Smooth muscle cell (in vitro differentiated cells): ENCODE results near the gene PLA2G6. TPM values are rescaled to one million over a fixed set of nuclear protein-coding genes. Genes with fewer than 3 reads are reported as not detected.
"Not testable (repeated sequence)": the region's sequence is repeated elsewhere in the genome, so short reads cannot be mapped to it uniquely, and the experiment has no call there.

Experiments
- DNase-seq: peaks from one replicate; lab custom pipeline; 2025; ENCODE audit not compliant: unreplicated experiment; lab: John Stamatoyannopoulos, UW
- H2AFZ ChIP-seq: fragments of 200-600 bp; sonication (generic); 2 replicates; pipeline ENCODE4 v1.6.0; 2016; ENCODE audit warnings: antibody characterized with exemption, low read depth, mild to moderate bottlenecking
- H3F3A ChIP-seq: fragments of 200-600 bp; sonication (generic); 2 replicates; pipeline ENCODE4 v1.6.0; 2017; ENCODE audit warnings: antibody characterized with exemption, low read depth
- H3K27ac ChIP-seq: fragments of 200-600 bp; sonication (generic); 2 replicates; pipeline ENCODE4 v1.5.1; 2016; ENCODE audit warnings: low read depth, mild to moderate bottlenecking
- H3K27me3 ChIP-seq: fragments of 200-600 bp; sonication (generic); 2 replicates; pipeline ENCODE4 v1.6.1; 2016; ENCODE audit warnings: low read depth, mild to moderate bottlenecking
- H3K36me3 ChIP-seq: fragments of 200-600 bp; sonication (generic); 2 replicates; pipeline ENCODE4 v1.5.1; 2016; ENCODE audit warnings: low read depth
- H3K4me1 ChIP-seq: fragments of 200-600 bp; sonication (generic); 2 replicates; pipeline ENCODE4 v1.5.1; 2016; ENCODE audit warnings: low read depth
- H3K4me2 ChIP-seq: fragments of 200-600 bp; sonication (generic); 2 replicates; pipeline ENCODE4 v1.6.0; 2016; ENCODE audit warnings: mild to moderate bottlenecking
- H3K4me3 ChIP-seq: fragments of 200-600 bp; sonication (generic); 2 replicates; pipeline ENCODE4 v1.5.1; 2016; ENCODE audit warnings: mild to moderate bottlenecking
- H3K79me2 ChIP-seq: fragments of 200-600 bp; sonication (generic); 2 replicates; pipeline ENCODE4 v1.6.0; 2016; ENCODE audit warnings: low read depth, mild to moderate bottlenecking
- H3K9ac ChIP-seq: fragments of 200-600 bp; sonication (generic); 2 replicates; pipeline ENCODE4 v1.6.0; 2016; ENCODE audit warnings: low read depth
- H3K9me3 ChIP-seq: fragments of 200-600 bp; sonication (generic); replicated peaks from 2 replicates; pipeline ENCODE4 v1.5.1; 2016; ENCODE audit warnings: low read depth
- H4K20me1 ChIP-seq: fragments of 200-600 bp; sonication (generic); 2 replicates; pipeline ENCODE4 v1.6.0; 2016; ENCODE audit warnings: low read depth
- WGBS: methylation state at CpG from one replicate; pipeline ENCODE4 v1.1.7; 2016; ENCODE audit warnings: low lambda C conversion rate; 5-methylcytosine and 5-hydroxymethylcytosine counted together
- polyA plus RNA-seq: library from polyadenylated mRNA; unstranded; fragments of >200 nt; fragmentation: Nextera tagmentation; extraction: Ambion mirVana; gene quantifications from 2 replicates; pipeline ENCODE4 v1.2.1, GENCODE V29; 2016
- total RNA-seq: library from RNA; depleted of rRNA; stranded (reverse); fragments of >200 nt; gene quantifications from 2 replicates; pipeline ENCODE4 v1.2.3, GENCODE V29; 2014
- TF ChIP-seq, protein P1 (sequence below): fragments of 200-600 bp; sonication (generic); IDR thresholded peaks from 2 replicates; pipeline ENCODE4 v1.5.1; 2017; ENCODE audit warnings: borderline replicate concordance, mild to moderate bottlenecking, antibody characterized with exemption; ENCODE audit not compliant: insufficient read depth, poor library complexity, severe bottlenecking

PLA2G6 gene
- total and polyA plus RNA-seq, 2 experiments from 2014 or later, result 6.1 to 8.9 TPM

DNA sequence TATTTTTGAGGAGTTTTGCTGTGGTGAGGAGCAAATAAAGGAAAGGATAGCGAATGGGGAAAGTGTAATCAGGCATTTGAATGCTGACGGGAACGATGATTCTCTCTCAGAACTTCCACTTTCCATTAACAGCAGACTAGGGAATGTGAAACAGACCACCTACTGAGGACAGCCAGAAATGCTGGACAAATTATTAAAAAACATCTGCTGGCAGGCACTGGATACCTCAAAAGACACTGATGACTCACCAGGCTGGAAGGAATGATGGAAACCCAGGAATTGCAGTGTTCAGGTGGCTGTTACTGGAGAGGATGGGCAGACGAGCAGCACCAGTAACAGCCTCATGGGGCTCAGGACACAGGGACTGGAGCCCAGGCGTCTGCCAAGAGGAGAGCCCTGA is 33.4 kb downstream of the PLA2G6 start:
- Histone ChIP-seq H3K36me3 (no peaks in the 10 kb centered on the region), H3K27ac (no peak overlapping the region), H3K4me2 (no peak overlapping the region), H3K9me3 (no peaks in the 10 kb centered on the region), H3K4me1 (peaks cover 5% of the 10 kb centered on the region), H3K27me3 (no peaks in the 10 kb centered on the region), H3K4me3 (no peak overlapping the region), H2AFZ (no peak overlapping the region), H3K9ac (no peak overlapping the region), H3F3A (no peaks in the 10 kb centered on the region), H3K79me2 (no peaks in the 10 kb centered on the region), H4K20me1 (no peaks in the 10 kb centered on the region)
- WGBS, result 55% methylated on average over 5 of the region's 5 CpGs
- TF ChIP-seq, protein P1, sequence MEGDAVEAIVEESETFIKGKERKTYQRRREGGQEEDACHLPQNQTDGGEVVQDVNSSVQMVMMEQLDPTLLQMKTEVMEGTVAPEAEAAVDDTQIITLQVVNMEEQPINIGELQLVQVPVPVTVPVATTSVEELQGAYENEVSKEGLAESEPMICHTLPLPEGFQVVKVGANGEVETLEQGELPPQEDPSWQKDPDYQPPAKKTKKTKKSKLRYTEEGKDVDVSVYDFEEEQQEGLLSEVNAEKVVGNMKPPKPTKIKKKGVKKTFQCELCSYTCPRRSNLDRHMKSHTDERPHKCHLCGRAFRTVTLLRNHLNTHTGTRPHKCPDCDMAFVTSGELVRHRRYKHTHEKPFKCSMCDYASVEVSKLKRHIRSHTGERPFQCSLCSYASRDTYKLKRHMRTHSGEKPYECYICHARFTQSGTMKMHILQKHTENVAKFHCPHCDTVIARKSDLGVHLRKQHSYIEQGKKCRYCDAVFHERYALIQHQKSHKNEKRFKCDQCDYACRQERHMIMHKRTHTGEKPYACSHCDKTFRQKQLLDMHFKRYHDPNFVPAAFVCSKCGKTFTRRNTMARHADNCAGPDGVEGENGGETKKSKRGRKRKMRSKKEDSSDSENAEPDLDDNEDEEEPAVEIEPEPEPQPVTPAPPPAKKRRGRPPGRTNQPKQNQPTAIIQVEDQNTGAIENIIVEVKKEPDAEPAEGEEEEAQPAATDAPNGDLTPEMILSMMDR, result no peak
- DNase-seq, result no peak

- not testable (repeated sequence) for H3K79me2 ChIP-seq, H3K36me3 ChIP-seq, H3K4me2 ChIP-seq, H3K4me1 ChIP-seq, H3K27ac ChIP-seq, DNase-seq, H3F3A ChIP-seq, H3K27me3 ChIP-seq, H2AFZ ChIP-seq, H3K4me3 ChIP-seq, H3K9ac ChIP-seq, H3K9me3 ChIP-seq, H4K20me1 ChIP-seq
- WGBS, result 84% methylated on average over 3 of the region's 3 CpGs
Measured at GRCh38 chr22:38146166-38146565, 35.5 kb downstream of the PLA2G6 start.

GRCh38 chr22:38144025-38144405 is 37.6 kb downstream of the PLA2G6 start:
- H3K27me3 ChIP-seq, result no peaks in the 10 kb centered on the region
- 98% methylated on average over 5 of the region's 5 CpGs for WGBS

GRCh38 chr22:38142606-38143005 is 39.0 kb downstream of the PLA2G6 start:
- no peak for DNase-seq
- no peaks in the 10 kb centered on the region for H3K79me2 ChIP-seq
- H3K36me3 ChIP-seq, result no peaks in the 10 kb centered on the region
- 97% methylated on average over 5 of the region's 5 CpGs for WGBS
- no peak overlapping the region for H3K4me3 ChIP-seq
- H3K4me2 ChIP-seq, result no peak overlapping the region
- no peaks in the 10 kb centered on the region for H3K27me3 ChIP-seq
- H4K20me1 ChIP-seq, result no peaks in the 10 kb centered on the region
- H3K27ac ChIP-seq, result no peak overlapping the region
- H3K9me3 ChIP-seq, result no peaks in the 10 kb centered on the region
- no peak overlapping the region for H3K9ac ChIP-seq
- H3F3A ChIP-seq, result no peaks in the 10 kb centered on the region
- H2AFZ ChIP-seq, result no peak overlapping the region
- TF ChIP-seq, protein P1, result no peak
- no peaks in the 10 kb centered on the region for H3K4me1 ChIP-seq

More at GRCh38 chr22:38144025-38144405, 37.6 kb downstream of the PLA2G6 start:
- H3K79me2 ChIP-seq, result no peaks in the 10 kb centered on the region
- no peak for DNase-seq
- H3K4me3 ChIP-seq, result no peak overlapping the region
- no peaks in the 10 kb centered on the region for H3F3A ChIP-seq
- TF ChIP-seq, protein P1, result no peak
- H4K20me1 ChIP-seq, result no peaks in the 10 kb centered on the region
- no peak overlapping the region for H2AFZ ChIP-seq
- H3K9me3 ChIP-seq, result no peaks in the 10 kb centered on the region
- no peak overlapping the region for H3K9ac ChIP-seq
- H3K4me1 ChIP-seq, result no peaks in the 10 kb centered on the region
- no peaks in the 10 kb centered on the region for H3K36me3 ChIP-seq
- no peak overlapping the region for H3K4me2 ChIP-seq
- no peak overlapping the region for H3K27ac ChIP-seq
